Amniotic epithelial cell (primary cell): Measurements from ENCODE around the gene HINT3.
"Not testable (repeated sequence)": the region's sequence is repeated elsewhere in the genome, so short reads cannot be mapped to it uniquely, and the experiment has no call there.

ENCODE experiments used
- DNase-seq: peaks from one replicate; pipeline ENCODE4 v3.0.0-alpha.2; 2010; ENCODE audit warnings: low read depth

Gene HINT3

GRCh38 chr6:125940247-125941041 lies 16.1 kb upstream of the HINT3 start:
- no peak for DNase-seq

DNA sequence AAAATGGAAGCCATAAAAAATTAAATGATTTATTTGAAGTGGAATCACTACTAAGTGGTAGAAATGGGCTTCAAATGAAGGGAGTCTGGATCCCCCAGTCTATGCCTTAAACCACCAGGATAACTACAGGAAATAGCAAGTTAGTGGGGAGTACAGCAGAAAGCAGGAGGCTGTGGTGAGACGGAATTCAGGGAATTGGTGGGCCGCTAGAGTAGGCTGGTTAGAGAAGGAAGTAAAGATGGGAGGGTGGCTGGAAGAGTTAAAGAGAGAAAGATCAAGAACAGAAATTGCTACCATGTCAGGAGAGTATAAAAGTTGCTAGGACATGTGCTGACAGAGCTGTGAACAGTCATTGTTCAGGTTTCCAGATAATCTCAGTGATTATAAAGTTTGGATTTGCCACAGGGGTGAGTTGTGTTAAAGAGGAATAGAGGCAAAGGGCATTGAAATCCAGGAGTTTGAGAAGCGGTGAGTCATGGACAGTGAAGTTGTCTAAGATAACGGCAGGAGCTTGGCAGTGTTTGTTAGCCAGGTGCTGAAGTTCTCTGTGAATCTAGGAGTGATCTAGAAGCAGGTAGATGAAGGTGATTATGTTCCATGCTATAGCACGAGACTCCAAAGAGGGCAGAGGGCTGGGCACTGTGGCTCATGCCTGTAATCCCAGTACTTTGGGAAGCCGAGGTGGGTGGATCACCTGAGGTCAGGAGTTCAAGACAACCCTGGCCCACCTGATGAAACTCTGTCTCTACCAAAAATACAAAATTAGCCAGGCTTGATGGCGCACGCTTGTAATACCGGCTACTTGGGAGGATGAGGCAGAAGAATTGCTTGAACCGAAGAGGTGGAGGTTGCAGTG lies 13.7 kb upstream of the HINT3 start:
- peak; percentile 75 for DNase-seq

- DNase-seq, result peak; percentile 66
Observed at GRCh38 chr6:125943528-125944433, 12.8 kb upstream of the HINT3 start.

- peak; percentile 91 for DNase-seq
Observed at GRCh38 chr6:125944434-125944816, 12.1 kb upstream of the HINT3 start.

DNA sequence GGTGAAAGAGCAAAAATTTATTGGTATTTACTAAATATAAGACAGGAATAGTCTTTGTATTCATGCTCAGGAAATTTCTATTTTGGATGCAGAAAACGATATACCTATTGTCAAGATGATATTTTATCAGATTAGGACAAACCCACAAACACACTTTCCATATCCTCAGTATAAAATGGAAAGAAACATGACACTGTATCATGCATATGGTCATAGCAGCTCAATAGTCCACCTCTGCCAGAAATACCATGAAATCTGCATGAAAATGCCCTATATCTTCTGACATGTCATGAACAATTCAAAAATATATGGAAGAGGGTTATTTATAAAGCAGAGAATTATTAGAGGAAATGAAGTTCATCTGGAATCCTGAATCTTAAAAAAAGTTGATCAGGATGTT lies 11.7 kb upstream of the HINT3 start:
- peak; percentile 10 for DNase-seq

- DNase-seq, result peak; percentile 94
Observed at GRCh38 chr6:125945378-125946141, 11.0 kb upstream of the HINT3 start.

- peak; percentile 59 for DNase-seq
Observed at GRCh38 chr6:125947615-125948014, 9.0 kb upstream of the HINT3 start.

DNA sequence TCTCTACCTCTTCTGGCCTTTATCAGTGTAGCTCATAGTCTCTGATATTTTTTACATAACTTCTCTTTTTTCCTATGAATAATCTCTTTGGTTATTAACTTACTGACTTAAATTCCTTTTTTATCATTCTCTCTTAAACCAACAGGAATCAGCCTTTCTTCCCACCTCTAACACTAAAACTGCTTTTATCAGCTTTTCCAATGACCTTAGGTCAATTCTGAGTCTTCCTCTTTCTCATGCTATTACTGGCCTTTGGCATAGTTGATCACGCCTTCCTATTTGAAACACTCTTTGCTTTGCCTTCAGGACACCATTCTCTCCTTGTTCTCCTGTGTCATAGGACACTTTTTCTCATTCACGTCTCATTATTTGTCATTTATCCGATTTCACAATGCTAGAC lies 8.1 kb upstream of the HINT3 start:
- peak; percentile 6 for DNase-seq

DNA sequence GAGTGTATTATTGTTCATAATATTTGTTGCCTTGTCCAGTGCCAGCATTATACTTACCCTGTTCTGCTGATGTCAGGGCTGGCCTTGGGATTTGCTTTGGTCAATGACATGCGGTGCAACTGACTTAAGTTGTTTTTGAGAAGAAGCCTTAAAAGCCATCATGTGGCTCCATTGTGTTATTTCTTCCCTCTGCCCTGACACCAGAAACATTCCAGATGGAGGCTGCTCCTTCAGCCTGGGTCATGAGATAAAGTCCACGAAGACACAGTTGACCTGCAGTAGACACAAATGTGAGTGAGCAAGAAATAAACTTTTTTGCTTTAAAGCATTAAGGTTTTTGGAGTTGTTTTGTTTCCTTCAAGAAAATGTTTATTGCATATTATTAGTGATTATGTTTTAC lies 7.5 kb upstream of the HINT3 start:
- no peak for DNase-seq

DNA sequence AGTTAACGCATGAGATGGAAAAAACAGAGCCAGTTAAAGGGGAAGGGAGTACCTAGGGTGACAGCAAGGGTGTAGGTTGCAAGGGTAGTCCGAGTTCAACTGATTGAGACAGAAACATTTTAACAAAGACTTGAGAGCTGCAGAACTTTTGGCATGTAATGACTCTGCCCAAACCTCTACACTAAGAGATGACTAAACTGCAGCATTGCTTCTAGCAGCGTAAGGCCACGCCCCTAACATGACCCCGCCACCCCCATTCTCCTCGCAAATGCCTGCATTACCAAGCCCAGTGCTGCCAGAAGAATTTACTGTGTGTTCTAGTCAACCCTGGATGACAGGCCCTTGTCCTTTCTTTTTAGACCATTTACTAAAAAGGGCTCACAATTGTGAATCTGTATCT lies 6.3 kb upstream of the HINT3 start:
- peak; percentile 75 for DNase-seq

GRCh38 chr6:125950716-125951115 lies 5.9 kb upstream of the HINT3 start:
- not testable (repeated sequence) for DNase-seq

DNA sequence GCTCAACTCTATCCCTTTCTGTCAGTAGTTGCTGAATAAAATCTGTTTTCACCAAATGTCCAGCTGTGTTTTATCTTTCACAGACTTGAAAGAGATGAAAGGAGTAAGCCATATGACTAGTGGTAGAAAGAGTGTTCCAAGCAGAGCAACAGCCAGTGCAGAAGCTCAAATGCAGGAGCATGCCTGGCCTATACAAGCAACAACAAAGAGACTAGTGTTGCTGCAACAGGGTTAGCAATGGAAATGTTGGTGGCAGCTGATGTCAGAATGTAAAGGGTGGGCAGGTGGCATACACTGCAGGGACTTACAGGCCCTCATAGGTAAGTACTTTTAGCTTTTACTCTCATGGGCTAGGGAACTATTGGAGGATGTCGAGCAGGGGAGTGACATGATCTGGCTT lies 5.2 kb upstream of the HINT3 start:
- DNase-seq, result no peak

- no peak for DNase-seq
Observed at GRCh38 chr6:125952764-125953501, 3.6 kb upstream of the HINT3 start.

GRCh38 chr6:125953502-125953875 lies 3.1 kb upstream of the HINT3 start:
- no peak for DNase-seq

DNA sequence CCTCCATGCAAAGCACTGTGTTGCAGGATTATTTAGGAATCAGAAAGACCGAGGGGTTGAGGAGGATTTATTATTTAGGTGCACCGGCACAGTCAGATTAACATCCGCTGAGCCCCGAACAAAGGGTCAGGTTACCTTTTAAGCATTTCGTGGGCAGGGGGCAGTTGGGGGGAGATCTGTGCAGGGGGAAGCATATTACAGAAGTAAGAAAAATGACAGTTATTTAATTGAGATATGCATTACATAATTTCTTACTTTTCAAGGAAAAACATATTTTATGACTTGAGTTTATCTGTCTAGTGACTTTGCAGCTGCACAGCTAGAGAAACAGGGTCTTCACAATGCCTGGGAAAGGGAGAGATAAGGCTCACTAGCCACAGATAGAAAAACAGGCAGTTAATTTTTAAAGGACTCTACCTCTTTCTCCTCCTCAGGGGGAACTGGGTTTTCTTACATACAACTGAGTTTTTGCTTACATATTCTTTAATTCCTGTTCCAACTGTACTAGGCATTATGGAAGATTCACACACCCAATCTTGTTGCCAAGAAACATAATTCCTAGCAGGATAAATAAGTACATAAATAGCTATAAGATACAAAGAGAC lies 1.7 kb upstream of the HINT3 start:
- DNase-seq, result no peak

DNA sequence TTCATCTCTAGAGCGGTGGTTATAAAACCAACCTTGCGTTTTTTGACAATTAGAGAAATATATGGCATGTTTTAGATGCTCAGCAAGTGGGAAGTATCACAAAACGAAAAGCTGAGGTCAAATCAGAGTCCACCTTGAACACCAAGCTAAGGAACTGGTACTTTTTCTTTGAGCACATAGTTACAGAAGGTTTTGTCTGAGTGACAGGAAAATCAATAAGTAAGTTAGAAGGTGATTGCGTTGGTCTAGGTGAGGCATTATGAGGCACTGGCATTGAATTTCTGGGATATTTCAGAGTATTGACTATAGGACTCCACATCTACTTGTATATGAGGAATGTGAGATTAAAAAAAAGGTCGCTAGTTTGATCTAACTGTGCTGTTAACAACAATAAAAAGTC lies 597 bp upstream of the HINT3 start:
- no peak for DNase-seq

DNA sequence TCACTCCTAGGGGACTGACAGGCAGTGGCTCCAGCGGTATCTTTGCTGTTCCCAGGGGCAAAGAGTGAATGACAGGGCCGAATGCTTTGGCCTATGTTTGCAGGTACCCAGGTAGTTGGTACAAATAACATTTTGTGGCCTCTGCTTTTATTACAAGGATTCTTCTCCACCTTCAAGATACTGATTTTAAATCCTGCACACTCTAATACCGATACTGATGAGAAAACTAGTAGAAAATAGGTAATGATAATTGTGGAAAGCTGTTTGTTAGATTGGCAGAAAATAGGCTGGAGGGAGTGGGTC lies 772 bp downstream of the HINT3 start:
- no peak for DNase-seq

DNA sequence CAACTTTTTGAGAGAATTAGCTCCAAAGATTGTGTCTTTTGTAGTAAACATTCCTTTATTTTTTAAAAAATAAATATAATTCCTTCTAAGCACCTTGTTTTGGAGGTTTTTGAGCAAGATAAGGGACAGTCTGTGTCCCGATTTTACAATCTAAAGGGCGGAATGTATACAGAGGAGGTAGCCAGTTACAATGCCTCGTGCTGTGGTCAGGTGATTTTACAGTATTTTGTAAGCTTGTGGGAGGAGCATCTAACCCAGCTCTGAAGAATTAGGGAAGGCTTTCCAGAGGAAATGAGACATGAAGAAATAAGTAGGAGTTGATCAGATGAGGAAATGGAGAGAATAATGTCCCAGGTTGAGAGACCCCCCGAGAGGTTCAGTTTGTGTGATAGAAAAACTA lies 1.3 kb downstream of the HINT3 start:
- peak; percentile 82 for DNase-seq

GRCh38 chr6:125959041-125959440 lies 2.5 kb downstream of the HINT3 start:
- DNase-seq, result no peak

DNA sequence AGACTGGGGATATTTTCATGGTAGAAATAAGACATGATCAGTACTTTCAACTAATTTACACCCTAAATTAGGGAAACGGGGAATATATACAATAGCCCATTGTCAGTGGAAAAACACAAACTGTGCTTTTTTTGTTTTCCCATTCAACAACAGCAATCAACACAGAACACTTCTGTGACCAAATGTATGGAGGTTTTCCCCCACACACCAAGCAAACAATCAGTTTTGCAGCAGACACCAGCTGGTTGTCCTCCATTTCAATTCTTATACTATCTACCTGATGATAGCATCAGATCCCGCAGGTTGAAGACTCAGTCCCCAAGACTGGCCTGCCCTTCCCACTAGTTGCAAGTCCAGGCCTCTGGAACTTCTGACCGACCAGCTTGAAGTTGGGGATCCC lies 4.5 kb downstream of the HINT3 start:
- no peak for DNase-seq
